ENCODE results near the gene ARHGAP25.

The ARHGAP25 gene

DNA sequence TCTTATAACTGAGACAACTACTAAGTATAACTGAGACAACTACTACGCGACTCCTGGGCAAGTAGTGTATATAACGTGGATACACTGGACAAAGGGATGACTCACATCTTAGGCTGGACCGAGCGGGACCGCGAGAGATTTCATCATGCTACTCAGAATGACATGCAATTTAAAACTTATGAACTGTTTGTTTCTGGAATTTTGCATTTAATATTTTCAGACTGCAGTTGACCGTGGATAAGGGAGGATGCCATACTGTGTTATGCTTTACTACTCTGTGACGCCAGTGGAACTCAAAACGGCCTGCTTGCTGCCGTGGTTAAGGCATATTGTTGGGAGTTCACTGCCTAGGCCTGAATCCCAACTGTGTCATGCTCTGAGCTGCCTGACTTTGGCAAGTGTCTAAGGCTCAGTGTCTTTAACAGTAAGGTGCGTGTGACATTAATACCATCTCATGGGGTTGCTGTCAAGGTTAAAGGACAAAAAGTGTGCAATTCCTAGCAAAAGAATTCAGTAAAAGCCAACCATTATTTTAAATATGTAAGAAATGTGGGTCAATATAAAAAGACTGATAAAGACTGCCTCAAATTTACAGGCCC lies 72.0 kb downstream of the ARHGAP25 start:
- Mint-ChIP-seq H3K4me3 (no peak overlapping the region), H3K27me3 (ENCODE audit: low read depth) (peaks cover 5% of the 10 kb centered on the region), H3K4me1 (peaks cover 24% of the 10 kb centered on the region), H3K9me3 (no peaks in the 10 kb centered on the region), H3K27ac (no peak overlapping the region), H3K36me3 (ENCODE audit: low read depth) (no peaks in the 10 kb centered on the region)
- TF ChIP-seq, protein P1, sequence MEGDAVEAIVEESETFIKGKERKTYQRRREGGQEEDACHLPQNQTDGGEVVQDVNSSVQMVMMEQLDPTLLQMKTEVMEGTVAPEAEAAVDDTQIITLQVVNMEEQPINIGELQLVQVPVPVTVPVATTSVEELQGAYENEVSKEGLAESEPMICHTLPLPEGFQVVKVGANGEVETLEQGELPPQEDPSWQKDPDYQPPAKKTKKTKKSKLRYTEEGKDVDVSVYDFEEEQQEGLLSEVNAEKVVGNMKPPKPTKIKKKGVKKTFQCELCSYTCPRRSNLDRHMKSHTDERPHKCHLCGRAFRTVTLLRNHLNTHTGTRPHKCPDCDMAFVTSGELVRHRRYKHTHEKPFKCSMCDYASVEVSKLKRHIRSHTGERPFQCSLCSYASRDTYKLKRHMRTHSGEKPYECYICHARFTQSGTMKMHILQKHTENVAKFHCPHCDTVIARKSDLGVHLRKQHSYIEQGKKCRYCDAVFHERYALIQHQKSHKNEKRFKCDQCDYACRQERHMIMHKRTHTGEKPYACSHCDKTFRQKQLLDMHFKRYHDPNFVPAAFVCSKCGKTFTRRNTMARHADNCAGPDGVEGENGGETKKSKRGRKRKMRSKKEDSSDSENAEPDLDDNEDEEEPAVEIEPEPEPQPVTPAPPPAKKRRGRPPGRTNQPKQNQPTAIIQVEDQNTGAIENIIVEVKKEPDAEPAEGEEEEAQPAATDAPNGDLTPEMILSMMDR (IDR thresholded peaks at IDR 0.05; ENCODE audit: unreplicated experiment in 3 of 3), result no peak

DNA sequence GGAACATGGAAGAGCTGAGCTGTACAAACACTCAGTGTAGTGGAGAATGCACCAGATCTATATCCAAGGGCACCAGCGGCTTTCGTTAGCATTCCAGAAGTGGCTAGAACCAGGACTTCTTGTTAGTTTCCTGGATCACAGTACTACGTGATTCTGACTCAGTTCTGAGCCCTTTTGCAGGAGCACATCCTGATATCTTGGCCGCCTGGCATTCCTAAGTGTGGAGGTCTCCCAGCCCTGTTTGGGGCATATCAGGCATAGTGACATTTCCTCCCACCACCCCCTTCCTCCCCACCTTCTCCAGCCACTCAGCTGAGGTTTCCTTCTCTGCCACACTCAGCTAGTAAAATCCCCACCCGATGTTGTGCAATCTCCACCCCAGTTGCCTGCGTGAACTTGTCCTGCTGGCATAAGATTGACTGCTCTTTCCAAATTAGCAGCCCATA lies 73.2 kb downstream of the ARHGAP25 start:
- Mint-ChIP-seq H3K27ac (no peak overlapping the region), H3K27me3 (ENCODE audit: low read depth) (peaks cover 5% of the 10 kb centered on the region), H3K9me3 (no peaks in the 10 kb centered on the region)

DNA sequence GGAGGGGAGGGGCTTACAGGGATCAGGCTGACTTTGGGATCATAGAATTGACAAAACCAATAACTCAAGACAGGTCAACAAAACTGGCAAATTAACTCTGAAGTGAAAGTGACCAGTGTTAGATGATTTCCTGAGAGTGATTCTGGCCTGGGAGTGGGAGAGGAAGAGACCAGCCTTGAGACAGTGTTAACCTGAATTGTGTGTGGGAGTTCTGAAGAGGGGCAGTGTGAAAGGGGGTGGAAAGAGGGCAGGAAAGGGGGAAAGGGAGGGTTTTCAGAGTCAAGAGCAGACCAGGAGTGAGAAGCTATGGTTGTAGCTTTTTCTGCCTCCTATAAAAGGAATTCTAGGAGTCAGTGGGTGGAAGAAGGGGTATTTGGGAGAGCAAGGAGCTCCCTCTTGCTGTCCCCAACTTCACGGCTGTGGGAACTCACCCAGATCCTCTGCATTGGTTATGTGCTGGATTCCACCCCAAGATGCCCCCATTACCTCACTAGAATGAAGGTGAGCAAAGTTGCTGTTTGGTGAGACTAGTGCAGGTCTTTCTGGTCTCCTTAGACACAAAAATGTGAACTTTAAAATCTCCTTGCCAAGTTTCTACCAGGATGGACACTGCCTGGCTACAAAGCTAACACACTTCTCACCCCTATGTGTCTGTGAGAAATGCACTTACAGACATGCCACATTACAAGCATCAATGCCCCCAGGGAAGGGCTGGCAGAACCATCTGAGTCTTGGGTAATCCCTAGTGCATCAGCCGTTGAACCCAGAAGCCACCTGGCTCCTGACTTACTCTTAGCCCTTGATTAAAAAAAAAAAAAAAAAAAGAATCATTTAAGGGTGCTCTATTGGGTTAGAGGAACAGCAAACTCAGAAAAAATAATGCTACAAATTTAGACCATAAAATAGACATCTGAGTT lies 75.0 kb downstream of the ARHGAP25 start:
- H3K27ac Mint-ChIP-seq, result peak overlapping the region in 1 of 3 experiments; percentile 18
- no peak overlapping the region for H3K4me3 Mint-ChIP-seq
- peaks cover 5% of the 10 kb centered on the region for H3K27me3 Mint-ChIP-seq (ENCODE audit: low read depth)
- no peaks in the 10 kb centered on the region for H3K9me3 Mint-ChIP-seq
- H3K4me1 Mint-ChIP-seq, result peaks cover 47% of the 10 kb centered on the region
- no peaks in the 10 kb centered on the region for H3K36me3 Mint-ChIP-seq (ENCODE audit: low read depth)
- TF ChIP-seq, protein P1 (IDR thresholded peaks at IDR 0.05; ENCODE audit: unreplicated experiment in 3 of 3), result no peak

More for the DNA sequence above, 73.2 kb downstream of the ARHGAP25 start:
- TF ChIP-seq, protein P1 (IDR thresholded peaks at IDR 0.05; ENCODE audit: unreplicated experiment in 3 of 3), result no peak
- peaks cover 37% of the 10 kb centered on the region for H3K4me1 Mint-ChIP-seq
- no peaks in the 10 kb centered on the region for H3K36me3 Mint-ChIP-seq (ENCODE audit: low read depth)
- no peak overlapping the region for H3K4me3 Mint-ChIP-seq

DNA sequence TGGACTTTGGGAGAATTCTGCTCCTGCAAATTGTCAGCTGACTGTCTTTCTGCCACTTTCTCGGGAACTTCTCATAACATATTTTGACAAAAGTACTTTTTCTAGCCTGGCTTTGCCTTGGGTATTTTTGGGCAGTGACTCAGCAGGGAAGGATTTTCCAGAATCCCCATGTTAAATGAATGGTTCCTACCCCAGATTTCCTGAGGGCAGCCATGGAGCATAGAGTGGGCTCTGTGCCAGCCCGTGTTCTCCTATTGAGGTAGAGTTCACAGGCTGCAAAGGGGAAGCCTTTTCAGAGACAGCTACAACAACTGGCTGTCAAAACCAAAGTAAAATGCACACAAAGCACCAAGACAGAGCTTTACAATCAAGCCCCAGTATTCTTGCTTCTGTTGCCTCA lies 76.8 kb downstream of the ARHGAP25 start:
- Mint-ChIP-seq H3K36me3 (ENCODE audit: low read depth) (no peaks in the 10 kb centered on the region), H3K27ac (peak overlapping the region in 2 of 3 experiments; percentile 18 to 30), H3K4me1 (peaks cover 34% of the 10 kb centered on the region), H3K4me3 (no peak overlapping the region), H3K27me3 (ENCODE audit: low read depth) (peaks cover 3% of the 10 kb centered on the region), H3K9me3 (no peaks in the 10 kb centered on the region)
- TF ChIP-seq, protein P1 (IDR thresholded peaks at IDR 0.05; ENCODE audit: unreplicated experiment in 3 of 3), result no peak

DNA sequence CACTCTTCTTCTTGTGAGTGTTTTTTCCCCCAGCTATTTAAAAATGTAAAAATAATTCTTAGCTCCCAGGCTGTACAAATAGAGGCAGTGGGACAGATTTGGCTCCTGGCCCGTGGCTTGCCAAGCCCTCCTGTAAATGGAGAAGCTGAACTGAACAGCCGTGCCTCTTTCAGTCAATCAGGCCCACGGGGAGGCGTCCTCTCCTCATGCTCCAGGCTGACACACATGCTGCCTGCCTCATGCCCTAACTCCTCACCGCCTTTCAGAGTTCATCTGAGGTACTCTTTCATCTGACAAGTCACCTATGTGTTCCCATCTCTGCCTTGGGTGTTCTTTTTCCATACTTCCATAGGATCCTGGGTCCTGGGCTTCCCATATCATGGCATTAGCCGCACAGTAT lies 77.6 kb downstream of the ARHGAP25 start:
- Mint-ChIP-seq H3K4me1 (peaks cover 32% of the 10 kb centered on the region), H3K27me3 (ENCODE audit: low read depth) (peaks cover 3% of the 10 kb centered on the region), H3K4me3 (peak overlapping the region in 1 of 3 experiments; percentile 44), H3K36me3 (ENCODE audit: low read depth) (no peaks in the 10 kb centered on the region), H3K27ac (peak overlapping the region in 1 of 3 experiments; percentile 18), H3K9me3 (no peaks in the 10 kb centered on the region)
- TF ChIP-seq, protein P1 (IDR thresholded peaks at IDR 0.05; ENCODE audit: unreplicated experiment in 3 of 3), result no peak
